GM19025 (cell line): ENCODE measurements around the gene MEDAG.

Experiments used
- ATAC-seq: cut with Tn5 transposase; IDR thresholded peaks from one replicate; pipeline ENCODE4 v1.9.1; 2021; ENCODE audit warnings: mild to moderate bottlenecking, low read depth, moderate library complexity; ENCODE audit not compliant: unreplicated experiment

MEDAG gene

DNA sequence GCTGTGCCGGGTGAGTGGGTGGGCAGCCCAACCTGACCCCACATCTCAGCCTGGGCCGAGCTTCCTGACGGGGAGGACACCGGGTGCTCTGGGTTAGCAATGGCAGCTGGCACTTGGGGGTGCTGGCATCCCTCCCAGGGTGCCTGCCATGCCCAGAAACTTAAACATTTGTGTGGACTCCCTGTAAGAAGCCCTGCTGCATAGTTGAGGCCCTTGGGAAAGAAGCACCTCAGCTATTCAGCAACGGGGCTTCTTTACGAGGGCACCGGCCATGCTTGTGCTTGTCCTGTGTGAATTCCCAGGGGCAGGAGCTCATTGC, 33.8 kb upstream of the MEDAG start:
- no peak for ATAC-seq

DNA sequence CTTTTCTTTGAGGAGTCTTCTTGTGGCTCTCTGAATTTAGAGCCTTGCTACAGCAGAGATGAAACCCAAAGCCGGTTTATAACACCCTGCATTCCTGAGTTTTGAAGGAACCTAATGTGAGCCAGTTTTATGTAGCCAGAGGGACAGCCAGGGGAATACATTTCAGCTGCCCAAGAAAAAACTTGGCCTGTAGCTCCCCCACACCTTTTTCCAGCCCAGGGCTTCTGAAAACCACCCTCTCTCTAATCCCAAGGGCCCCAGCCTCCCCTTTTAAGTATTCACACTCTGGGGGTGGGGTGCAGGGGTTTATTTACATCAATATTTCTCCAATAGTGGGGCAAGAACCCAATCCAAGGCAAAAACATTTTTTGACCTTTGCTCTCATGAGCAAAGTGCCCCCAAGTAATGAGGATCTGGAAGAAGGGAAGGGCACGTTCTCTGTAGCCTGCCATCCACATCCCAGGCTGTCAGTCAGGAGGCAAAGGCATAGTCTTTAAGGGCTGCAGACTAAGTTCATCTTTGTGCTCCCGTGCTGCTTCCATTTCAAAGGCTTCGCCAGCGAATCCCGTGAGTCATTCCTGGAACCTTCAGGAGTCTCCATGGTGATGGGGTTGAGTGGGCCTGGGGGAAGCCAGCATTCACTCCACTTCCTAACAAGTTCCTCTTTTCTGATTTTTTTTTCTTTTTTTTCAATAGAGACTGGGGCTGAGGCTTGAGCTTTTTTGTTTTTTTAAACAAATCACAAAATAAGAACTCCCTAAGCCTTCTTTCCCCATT, 33.2 kb upstream of the MEDAG start:
- ATAC-seq: no peak

DNA sequence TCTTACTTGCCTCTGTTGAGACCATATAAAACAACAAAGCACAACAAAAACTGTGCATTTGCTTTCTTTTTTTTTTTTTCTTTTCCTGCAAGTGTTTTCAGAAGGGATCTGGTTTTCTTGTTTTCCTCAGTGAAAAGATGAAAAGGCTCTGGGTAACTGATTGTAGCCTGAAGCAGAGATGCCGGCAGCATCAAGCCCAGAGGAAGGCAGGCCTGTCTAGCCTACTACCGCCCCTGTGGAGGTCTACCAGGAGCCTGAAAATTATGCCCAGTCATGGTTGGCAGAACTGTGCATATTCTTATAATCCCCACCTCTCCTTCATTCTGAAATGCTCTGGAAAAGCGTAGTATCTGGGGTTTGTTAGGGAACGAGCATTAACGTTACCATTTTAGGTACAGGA, 32.6 kb upstream of the MEDAG start:
- no peak for ATAC-seq

DNA sequence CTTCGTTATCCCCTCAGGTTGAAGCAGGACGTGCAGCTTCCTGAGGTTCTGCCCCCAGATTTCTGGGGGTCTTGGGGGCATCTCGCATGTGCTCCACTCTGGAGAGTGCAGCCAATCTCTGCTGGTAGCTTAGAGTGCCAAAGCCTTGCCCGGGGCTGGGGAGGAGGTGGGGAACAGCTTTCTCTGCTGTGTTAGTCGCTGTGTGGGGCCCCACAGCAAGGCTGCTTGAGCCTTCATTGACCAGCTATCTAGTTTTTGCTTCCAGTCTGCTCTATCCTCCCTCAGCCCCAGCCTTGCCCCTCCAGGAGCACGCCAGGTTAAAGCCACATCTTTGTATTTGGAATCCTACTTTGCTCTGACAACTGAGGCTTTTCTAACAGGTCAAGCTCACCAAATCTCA, 32.0 kb upstream of the MEDAG start:
- no peak for ATAC-seq

DNA sequence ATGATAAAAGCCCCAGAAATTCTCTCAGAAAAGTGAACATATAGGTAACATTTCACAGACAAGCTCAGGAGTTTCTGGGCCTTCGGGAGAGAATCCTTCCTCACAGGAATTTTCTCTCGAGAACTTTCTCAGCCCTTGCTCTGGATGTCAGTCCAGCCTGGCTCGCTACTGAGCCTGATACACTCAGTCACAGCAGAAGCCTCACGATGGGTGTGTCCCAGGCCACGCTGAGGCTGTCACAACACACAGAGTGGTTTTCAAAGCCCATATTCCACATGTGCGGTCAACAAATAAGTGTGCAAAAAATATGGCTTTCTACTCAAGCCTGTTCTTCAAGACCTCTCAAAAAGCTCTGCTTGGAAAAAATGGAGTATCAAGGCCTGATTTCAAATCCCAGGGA, 31.5 kb upstream of the MEDAG start:
- ATAC-seq: no peak

DNA sequence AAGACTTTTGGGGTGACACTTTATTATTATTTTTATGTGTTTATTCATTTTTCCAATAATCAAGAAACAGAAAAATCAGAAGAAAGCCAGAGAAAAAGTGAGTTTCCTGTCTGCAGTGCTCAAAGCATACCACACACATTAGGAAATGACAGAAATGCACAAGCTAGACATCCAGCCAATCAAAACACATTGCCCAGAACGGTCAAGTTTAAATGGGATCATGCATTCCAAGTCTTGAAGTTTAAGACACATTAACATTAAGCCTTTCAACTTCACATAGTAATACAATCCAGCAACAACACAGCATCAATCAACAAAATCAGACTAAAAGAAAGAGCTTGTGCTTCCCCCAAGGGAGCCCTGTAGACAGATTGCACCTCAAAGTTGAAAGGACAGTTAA, 28.7 kb upstream of the MEDAG start:
- ATAC-seq: no peak

DNA sequence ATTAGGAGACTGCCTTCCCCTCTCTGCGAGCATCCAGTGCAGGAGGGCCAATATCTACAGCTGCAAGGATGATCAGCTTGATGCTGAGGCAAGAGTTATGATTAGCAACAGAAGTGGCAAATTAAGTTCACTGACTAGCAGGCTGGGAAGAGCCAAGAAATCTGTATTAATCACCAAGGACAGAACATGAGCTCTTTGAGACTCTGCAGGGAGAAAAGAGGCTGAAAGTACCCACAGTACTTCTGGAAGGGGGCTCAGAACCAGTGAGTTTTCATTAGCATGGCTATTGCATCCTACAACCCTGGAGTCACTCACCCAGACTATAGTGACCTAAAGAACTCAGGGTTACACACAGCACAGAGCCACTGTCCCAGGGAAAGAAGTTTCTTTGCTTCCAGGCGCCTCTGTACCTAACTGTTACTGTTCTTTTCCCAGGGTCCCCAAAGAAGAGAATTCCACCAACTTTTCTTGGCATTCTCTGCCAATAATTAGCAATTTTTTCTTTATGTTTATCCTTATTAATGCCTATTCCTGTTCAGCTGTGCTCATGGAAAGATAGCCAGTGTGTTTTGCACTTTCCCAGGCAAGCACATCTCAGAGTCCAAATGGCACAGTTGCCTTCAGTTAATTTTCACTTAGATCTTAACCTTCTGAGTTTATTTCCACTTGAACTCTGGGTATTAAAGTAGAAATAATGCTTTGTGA, 25.8 kb upstream of the MEDAG start:
- no peak for ATAC-seq

DNA sequence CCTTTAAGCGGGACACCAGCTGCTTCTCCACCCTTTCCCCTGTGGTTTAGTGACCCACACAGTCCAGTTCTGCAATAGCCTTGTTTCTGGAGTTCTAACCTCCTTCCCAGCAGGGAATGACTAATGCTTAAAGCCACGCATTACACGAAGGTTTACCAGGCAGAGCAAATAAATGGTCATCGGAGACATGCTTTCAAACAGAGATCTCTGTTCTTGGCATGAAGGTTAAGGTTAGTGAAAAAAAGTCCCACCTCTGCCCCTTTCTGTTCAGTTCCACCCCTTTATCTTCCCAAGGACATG, 25.3 kb upstream of the MEDAG start:
- no peak for ATAC-seq

DNA sequence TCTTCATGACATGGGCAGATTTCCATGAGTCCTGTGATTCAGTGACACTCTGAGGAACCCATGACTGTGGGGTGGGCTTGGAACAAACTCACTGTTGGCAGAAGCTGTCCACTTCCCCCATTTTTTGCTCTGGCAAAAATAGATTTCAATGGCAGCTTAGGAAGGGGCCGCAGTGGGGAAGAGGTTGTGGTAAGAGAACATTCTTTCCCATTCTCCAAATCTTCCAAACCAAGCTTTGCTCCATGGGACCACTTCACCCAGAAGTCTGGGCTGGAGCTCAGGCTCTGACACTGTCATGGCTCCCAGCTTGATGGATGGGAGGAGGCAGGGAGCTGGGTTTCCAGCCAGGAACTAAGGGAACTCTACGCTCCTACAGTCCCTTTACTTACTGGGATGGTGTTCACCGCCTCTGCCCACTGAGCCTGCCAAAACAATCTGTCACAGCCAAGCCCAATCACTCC, 24.9 kb upstream of the MEDAG start:
- ATAC-seq: no peak

DNA sequence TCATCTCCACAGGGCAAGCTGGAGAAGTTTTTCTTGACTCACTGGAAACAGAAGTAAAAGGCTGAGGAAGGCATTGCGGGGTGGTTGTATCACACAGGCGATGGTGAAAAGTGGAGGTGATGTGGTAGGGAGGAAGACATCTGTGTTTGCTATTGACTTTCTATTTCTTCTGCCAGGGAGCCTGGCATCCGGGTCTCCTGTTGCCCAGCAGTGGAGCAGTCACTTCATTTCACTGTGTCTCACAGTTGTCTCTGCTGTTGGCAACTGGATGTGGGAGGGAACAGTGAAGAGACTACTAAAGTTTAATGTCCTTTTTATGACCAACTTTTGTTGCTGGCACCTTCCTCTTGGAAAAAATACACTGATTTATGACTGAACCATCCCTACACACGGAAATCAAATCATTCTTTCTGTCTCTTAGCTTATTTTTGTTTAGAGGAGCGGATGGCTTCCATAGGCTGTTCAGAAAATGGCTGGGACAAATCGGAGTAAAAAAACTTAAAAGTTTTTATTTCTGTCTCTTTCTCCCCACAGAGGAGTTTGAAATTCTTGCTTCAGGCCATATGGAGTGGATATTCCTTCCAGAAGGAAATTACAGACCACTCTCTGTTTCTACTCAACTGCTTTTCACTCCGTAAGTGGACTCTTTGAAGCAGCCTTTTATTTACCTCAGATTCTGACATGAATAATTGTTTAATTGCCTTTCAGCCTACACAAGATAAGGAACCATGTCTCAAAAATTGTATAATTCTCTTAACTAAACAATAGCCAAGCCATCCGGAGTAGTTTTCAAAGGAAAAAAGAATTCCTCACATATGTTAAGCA, 23.8 kb upstream of the MEDAG start:
- no peak for ATAC-seq

DNA sequence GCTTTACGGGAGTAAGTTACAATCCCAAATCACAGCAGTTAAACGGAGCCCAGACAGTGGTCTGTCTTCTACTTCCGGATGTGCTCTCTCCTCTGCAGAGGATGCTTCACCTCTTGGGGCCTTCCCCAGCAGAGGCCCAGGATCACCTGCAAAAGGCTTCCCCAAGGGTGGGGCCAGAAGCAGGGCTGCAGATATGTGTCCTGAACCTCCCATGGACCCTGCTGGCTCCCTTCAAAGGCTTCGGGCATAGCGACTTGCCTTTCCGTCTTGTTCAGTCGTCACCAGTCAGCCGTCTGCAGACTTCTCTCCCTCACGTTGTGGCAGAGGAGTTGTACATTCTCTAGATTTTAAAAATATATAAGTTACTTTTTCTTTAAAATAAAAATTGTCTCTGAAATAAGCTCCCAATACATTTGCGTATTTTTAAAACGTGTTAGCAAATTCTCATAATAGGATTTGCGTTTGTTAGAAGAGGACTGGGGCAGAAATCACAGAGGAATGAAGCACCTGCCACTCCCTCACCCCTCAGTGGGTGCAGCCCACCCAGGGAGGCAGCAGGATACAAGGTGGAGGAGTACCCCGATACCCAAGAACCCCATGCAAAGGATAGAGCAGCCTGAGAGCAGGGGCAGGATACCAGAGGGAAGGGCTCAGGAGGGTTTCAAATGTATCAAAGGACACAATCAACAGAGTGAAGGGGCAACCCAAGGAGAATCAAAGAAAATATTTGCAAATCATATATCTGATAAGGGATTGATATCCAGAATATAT, 22.9 kb upstream of the MEDAG start:
- ATAC-seq: no peak

DNA sequence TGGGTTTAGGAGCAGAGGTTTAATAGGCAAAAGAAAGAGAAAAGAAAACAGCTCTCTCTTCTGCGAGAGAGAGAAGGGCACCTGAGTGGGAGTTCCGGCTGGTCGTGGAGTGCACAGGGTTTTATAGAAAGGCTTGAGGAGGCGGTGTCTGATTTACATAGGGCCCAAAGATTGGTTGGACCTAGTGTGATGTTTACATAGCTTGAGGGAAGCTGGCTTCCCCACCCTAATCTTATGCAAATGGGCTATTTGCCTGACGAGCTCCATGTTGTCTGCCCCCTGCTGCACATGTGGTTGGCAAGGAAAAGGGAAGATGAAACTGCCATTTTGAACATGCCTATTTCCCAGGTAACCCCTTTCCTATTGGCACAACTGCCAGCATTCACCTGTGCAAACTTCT, 21.5 kb upstream of the MEDAG start:
- no peak for ATAC-seq

DNA sequence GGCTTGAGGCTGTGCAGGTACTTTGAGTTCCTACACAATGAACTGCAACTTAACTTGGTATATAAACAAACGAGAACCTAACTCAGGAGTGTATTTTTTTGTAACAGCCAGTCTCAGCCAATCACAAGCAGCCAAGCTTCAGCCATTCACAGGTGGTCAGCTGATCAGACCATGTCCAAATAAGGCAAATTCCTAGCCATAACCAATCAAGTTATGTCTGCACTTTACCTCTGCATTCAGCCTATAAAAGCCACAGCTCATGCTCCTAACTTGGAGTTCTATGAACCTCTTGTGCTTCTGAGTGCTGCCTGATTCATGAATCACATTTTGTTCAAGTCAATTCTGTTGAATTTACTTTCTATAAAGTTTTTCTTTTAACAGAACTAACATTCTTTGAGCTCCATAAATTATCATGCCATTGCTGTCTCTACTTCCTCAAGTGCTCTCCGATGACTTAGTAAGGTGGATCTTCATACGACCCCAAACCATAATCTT, 16.8 kb upstream of the MEDAG start:
- ATAC-seq: no peak

DNA sequence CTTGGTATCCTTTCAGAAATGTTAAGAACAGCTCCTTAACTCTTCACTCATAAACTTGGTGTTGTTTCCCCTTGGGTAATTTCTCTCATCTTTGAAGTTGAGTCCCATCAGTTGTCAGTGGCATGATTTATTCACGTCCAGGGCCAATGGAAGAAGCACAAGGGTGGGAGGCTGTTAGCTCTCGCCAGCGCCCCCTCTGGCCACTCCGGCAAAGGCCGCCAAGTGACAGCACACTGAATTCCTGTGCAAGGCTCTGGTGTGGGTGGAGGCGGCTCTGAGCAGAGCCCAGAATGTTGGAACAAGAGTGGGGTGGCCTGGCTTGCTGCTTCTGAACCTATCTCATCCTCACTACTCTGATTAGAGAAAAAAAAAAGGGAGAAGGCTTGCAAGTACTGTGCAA, 13.1 kb upstream of the MEDAG start:
- no peak for ATAC-seq

DNA sequence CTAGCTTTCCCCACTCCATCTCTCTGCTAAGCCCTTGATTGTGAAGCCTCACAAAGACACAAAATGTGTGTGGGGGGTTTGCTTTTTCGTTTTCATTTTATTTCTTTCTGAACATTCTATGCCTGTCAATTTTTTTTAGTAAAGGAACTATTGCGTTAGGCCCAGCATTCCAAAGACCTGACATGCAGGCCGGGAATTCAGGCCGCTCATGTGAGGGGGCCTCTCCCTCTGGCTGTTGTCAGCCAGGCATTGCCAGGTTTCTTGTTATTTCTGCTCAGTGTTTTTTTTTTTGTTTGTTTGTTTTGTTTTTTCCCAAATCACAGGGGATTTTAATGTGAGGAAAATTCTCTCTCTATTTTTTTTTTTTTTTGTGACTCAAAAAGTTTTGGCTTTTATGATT, 10.3 kb upstream of the MEDAG start:
- no peak for ATAC-seq

DNA sequence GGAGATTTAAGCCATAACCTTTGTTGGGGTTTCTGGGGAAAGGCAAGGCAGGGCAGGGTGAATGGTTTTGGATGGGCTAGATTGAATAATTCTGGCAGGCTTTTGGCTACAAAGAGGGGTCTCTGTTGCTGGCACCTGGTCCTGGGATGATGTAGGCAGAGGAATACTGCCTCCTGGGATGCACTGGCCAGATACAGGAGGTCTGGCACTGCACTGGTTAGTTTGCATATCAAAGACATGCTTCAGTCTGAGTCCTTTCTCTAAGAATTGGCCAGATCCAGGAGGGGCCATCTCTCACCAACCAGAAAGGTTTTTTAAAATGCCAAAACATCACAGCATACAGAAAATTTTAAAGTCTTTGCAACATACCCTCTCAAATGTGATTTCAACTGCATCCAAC, 8.0 kb upstream of the MEDAG start:
- no peak for ATAC-seq

DNA sequence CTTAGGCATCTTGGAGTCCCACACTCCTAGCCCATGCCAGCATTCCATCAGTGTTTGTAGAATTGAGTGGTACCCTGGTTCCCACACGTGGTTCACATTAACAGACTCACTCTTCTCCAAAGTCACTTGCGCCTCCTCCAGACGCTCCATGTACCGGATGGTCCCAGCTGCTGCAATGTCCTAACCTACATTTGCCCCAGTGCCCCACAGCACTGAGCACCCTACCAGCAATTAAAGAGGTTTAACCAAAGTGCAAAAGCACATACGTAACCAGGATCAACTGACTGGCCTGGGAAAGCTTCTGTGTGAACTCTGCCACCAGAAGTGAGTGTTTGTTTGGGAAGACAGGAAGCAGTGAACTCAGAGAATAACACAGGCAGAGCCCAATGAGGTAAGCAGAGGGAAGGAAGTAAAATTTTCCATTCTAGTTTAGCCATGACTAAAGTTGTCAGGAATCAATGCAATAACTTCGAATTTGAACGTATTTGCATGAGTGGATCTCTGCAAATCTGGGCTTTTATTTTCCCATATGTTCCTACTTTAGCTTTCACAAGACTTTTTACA, 7.3 kb upstream of the MEDAG start:
- ATAC-seq: no peak

DNA sequence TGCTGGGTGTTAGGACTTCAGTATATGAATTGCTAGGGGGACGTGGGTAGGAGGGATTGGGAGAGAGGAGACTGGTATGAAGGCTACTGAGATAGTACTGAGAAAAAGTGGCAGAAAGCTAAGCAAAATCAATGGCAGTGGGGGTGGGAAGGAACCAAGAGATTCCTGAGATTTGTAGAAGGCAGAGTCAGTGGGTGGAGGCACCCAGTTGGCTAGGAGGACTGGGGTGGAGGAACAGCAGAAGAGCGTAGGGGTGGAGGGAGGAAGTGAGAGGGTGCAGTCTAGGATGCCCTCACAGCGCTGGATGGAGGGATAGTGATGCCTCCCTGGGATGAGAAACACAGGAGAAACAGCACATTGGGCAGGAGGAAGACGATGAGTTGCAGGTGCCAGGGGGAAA, 5.6 kb upstream of the MEDAG start:
- ATAC-seq: no peak

DNA sequence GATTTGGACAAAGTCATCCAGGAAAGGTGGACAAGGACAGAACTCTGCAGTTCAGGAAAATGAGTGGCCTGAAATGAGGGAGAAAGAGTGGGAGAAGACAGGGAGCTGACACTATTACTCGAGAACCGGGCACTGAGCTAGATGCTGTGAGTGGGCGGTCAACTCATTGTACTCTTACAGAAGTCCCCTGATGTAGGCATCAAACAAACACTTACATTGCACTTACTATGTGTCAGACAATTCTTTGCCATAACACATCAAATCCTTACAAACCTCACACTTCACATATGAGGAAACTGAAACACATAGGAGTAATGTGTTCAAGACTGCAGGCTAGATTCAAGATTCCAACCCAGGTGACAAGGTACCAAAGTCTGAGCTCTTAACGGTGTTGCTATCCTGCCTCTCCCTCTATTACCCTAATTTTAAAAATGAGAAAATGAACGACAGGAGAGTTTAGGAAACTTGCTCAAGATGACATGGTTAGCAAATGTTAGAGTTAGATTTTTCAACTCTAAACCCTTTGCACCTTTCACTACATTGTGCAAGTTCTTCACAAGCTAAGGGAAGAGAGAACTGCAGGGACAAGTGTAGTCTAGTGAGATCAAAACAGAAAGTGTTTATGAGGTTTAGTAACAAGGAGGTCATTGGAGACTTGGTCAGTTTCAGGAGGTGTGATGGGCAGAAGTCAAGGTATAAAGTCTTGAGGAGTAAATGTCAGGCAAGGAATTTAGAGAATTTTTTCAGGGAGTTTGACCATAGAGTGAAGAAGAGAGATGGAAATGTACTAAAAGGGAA, 4.9 kb upstream of the MEDAG start:
- ATAC-seq: no peak

DNA sequence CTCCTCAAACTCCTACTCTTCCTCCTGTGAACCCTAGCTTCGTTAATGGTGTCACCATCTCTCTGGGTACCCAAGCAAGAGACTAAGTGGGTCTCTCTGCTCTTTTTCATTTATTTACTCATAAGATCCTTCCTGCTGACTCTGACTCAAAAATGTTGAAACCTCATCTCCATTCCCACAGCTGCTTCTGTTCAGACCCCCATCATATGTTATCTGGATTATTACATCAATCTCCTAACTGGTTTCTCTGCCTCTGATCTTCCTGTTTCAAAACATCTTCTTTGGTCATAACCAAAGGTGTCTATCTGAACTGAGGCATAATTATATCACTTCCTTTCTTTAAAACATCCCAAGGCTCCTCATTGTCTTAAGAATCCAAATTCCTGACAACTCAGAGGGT, 2.0 kb upstream of the MEDAG start:
- no peak for ATAC-seq
